ENCODE measurements around the gene UGT1A9. TPM values are rescaled to one million over a fixed set of nuclear protein-coding genes. Genes with fewer than 3 reads are reported as not detected.

UGT1A9 gene
- total and polyA plus RNA-seq, 2 experiments from 2014 or later, result not detected

DNA sequence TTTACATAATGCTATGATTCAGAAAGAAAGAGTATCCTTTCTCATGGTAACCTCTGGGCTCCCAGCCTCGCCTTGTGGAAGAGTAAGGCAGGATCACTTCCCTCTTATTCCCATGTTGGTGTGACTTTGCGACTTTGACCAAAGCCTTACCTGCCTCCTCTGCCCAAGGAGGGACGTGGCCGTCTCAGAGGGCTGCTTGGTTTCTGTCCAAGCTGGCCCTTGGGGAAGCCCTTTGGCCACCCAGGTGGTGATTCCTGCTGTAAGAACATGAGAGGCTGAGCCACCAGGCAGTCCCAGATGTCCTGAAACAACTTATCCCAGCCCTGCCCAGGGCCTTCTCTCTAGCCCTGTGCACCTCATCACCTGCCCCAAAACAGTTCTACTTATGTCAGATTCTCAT, 27.0 kb downstream of the UGT1A9 start (continued):
- TF ChIP-seq, protein P1, sequence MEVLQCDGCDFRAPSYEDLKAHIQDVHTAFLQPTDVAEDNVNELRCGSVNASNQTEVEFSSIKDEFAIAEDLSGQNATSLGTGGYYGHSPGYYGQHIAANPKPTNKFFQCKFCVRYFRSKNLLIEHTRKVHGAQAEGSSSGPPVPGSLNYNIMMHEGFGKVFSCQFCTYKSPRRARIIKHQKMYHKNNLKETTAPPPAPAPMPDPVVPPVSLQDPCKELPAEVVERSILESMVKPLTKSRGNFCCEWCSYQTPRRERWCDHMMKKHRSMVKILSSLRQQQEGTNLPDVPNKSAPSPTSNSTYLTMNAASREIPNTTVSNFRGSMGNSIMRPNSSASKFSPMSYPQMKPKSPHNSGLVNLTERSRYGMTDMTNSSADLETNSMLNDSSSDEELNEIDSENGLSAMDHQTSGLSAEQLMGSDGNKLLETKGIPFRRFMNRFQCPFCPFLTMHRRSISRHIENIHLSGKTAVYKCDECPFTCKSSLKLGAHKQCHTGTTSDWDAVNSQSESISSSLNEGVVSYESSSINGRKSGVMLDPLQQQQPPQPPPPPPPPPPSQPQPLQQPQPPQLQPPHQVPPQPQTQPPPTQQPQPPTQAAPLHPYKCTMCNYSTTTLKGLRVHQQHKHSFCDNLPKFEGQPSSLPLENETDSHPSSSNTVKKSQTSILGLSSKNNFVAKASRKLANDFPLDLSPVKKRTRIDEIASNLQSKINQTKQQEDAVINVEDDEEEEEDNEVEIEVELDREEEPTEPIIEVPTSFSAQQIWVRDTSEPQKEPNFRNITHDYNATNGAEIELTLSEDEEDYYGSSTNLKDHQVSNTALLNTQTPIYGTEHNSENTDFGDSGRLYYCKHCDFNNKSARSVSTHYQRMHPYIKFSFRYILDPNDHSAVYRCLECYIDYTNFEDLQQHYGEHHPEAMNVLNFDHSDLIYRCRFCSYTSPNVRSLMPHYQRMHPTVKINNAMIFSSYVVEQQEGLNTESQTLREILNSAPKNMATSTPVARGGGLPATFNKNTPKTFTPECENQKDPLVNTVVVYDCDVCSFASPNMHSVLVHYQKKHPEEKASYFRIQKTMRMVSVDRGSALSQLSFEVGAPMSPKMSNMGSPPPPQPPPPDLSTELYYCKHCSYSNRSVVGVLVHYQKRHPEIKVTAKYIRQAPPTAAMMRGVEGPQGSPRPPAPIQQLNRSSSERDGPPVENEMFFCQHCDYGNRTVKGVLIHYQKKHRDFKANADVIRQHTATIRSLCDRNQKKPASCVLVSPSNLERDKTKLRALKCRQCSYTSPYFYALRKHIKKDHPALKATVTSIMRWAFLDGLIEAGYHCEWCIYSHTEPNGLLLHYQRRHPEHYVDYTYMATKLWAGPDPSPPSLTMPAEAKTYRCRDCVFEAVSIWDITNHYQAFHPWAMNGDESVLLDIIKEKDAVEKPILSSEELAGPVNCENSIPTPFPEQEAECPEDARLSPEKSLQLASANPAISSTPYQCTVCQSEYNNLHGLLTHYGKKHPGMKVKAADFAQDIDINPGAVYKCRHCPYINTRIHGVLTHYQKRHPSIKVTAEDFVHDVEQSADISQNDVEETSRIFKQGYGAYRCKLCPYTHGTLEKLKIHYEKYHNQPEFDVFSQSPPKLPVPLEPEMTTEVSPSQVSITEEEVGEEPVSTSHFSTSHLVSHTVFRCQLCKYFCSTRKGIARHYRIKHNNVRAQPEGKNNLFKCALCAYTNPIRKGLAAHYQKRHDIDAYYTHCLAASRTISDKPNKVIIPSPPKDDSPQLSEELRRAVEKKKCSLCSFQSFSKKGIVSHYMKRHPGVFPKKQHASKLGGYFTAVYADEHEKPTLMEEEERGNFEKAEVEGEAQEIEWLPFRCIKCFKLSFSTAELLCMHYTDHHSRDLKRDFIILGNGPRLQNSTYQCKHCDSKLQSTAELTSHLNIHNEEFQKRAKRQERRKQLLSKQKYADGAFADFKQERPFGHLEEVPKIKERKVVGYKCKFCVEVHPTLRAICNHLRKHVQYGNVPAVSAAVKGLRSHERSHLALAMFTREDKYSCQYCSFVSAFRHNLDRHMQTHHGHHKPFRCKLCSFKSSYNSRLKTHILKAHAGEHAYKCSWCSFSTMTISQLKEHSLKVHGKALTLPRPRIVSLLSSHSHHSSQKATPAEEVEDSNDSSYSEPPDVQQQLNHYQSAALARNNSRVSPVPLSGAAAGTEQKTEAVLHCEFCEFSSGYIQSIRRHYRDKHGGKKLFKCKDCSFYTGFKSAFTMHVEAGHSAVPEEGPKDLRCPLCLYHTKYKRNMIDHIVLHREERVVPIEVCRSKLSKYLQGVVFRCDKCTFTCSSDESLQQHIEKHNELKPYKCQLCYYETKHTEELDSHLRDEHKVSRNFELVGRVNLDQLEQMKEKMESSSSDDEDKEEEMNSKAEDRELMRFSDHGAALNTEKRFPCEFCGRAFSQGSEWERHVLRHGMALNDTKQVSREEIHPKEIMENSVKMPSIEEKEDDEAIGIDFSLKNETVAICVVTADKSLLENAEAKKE (CRISPR knock-in tag; IDR thresholded peaks at IDR 0.05), result no peak
- no peak for TF ChIP-seq JUNB (IDR thresholded peaks at IDR 0.05; ENCODE audit: unreplicated experiment)
- no peak for TF ChIP-seq CREB1 (CRISPR knock-in tag; IDR thresholded peaks at IDR 0.05; ENCODE audit: low read depth)
- no peak for TF ChIP-seq STAT1 (IDR thresholded peaks at IDR 0.05; ENCODE audit: unreplicated experiment)
- TF ChIP-seq EZH2phosphoT487 (IDR thresholded peaks at IDR 0.05; ENCODE audit: unreplicated experiment), result no peak

DNA sequence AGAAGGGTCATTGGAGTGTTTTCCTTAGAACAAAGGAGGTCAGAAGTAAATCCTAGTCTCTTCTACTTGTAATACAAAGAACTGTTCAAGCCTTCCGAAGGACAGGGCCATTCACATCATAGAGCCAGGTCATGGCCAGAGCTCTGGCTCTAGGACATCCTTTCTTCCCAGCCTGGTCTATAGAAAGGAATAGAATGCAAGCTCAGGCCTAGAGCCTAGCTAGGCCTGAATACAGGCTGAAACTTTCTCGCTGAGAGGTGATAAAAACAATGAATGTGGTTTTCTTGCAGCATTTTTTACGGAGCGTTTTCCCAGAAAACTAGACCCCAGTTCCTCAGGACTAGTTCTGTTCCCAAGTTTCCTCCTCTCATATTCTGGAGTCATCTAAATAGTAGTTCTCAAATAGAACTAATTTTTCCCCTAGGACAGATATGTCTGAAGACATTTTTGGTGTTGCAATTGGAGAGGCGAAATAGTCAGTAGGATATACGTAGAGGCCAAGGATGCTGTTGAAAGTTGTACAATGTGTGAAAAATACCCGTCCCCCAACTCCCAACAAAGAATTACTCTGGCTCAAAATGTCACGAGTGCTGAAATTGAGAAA, 27.8 kb downstream of the UGT1A9 start:
- Histone ChIP-seq H3K4me2 (no peak overlapping the region), H4K20me1 (replicated peaks; ENCODE audit: insufficient read depth) (no peaks in the 10 kb centered on the region), H3K79me2 (replicated peaks; ENCODE audit: insufficient read depth) (no peaks in the 10 kb centered on the region), H2AFZ (peak overlapping the region; percentile 81; the same call in 1 of the 2 replicates), H3F3A (replicated peaks; ENCODE audit: low read depth) (no peaks in the 10 kb centered on the region), H3K27ac (ENCODE audit: low read depth) (no peak overlapping the region), H3K9me2 (ENCODE audit: insufficient read depth) (no peaks in the 10 kb centered on the region), H3K4me1 (ENCODE audit: insufficient read depth) (0 out of 2 replicates have a peak, but pooled peaks cover 5% of the 10 kb centered on the region), H3K4me3 (no peak overlapping the region), H3K27me3 (ENCODE audit: insufficient read depth) (no peaks in the 10 kb centered on the region), H3K36me3 (ENCODE audit: insufficient read depth) (no peaks in the 10 kb centered on the region)
- no peaks in the 10 kb centered on the region for H3K27me3 Mint-ChIP-seq (ENCODE audit: insufficient read depth, low read depth, poor library complexity)
- H3K4me3 Mint-ChIP-seq, result no peak overlapping the region
- peaks cover 5% of the 10 kb centered on the region; the same call in 2 of the 3 replicates for H3K4me1 Mint-ChIP-seq
- peak overlapping the region; percentile 93 for H3K27ac Mint-ChIP-seq
- ATAC-seq, result peak; percentile 22; the same call in 2 of the 3 replicates
- no peak for DNase-seq (ENCODE audit: low spot score)
- no peaks in the 10 kb centered on the region for H3K9me3 Mint-ChIP-seq
- H3K36me3 Mint-ChIP-seq (ENCODE audit: low read depth), result no peaks in the 10 kb centered on the region
- TF ChIP-seq ZNF331 (CRISPR knock-in tag; IDR thresholded peaks at IDR 0.05; ENCODE audit: low read depth), result no peak
- TF ChIP-seq, protein P2, sequence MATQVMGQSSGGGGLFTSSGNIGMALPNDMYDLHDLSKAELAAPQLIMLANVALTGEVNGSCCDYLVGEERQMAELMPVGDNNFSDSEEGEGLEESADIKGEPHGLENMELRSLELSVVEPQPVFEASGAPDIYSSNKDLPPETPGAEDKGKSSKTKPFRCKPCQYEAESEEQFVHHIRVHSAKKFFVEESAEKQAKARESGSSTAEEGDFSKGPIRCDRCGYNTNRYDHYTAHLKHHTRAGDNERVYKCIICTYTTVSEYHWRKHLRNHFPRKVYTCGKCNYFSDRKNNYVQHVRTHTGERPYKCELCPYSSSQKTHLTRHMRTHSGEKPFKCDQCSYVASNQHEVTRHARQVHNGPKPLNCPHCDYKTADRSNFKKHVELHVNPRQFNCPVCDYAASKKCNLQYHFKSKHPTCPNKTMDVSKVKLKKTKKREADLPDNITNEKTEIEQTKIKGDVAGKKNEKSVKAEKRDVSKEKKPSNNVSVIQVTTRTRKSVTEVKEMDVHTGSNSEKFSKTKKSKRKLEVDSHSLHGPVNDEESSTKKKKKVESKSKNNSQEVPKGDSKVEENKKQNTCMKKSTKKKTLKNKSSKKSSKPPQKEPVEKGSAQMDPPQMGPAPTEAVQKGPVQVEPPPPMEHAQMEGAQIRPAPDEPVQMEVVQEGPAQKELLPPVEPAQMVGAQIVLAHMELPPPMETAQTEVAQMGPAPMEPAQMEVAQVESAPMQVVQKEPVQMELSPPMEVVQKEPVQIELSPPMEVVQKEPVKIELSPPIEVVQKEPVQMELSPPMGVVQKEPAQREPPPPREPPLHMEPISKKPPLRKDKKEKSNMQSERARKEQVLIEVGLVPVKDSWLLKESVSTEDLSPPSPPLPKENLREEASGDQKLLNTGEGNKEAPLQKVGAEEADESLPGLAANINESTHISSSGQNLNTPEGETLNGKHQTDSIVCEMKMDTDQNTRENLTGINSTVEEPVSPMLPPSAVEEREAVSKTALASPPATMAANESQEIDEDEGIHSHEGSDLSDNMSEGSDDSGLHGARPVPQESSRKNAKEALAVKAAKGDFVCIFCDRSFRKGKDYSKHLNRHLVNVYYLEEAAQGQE (IDR thresholded peaks at IDR 0.05; ENCODE audit: unreplicated experiment), result no peak
- TF ChIP-seq, protein P3, sequence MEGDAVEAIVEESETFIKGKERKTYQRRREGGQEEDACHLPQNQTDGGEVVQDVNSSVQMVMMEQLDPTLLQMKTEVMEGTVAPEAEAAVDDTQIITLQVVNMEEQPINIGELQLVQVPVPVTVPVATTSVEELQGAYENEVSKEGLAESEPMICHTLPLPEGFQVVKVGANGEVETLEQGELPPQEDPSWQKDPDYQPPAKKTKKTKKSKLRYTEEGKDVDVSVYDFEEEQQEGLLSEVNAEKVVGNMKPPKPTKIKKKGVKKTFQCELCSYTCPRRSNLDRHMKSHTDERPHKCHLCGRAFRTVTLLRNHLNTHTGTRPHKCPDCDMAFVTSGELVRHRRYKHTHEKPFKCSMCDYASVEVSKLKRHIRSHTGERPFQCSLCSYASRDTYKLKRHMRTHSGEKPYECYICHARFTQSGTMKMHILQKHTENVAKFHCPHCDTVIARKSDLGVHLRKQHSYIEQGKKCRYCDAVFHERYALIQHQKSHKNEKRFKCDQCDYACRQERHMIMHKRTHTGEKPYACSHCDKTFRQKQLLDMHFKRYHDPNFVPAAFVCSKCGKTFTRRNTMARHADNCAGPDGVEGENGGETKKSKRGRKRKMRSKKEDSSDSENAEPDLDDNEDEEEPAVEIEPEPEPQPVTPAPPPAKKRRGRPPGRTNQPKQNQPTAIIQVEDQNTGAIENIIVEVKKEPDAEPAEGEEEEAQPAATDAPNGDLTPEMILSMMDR (conservative IDR thresholded peaks at IDR 0.05; ENCODE audit: low read depth in 2 of 2), result no peak
- TF ChIP-seq JUNB (IDR thresholded peaks at IDR 0.05; ENCODE audit: unreplicated experiment), result no peak

Measured in GM23338 (cell line).